Cardiac muscle cell (in vitro differentiated cells and primary cell): ENCODE data around the gene AP4S1. TPM values are rescaled to one million over a fixed set of nuclear protein-coding genes. Genes with fewer than 3 reads are reported as not detected.
"Not testable (repeated sequence)": the region's sequence is repeated elsewhere in the genome, so short reads cannot be mapped to it uniquely, and the experiment has no call there.

ENCODE experiments used
- DNase-seq, 2 donors: peaks; one replicate each; pipeline versions ENCODE4 v3.0.0 to v3.0.0-alpha.2; 2010 to 2017; ENCODE audit warnings: low read depth in 1 of 2, low spot score in 1 of 2
- H3K27ac ChIP-seq: fragments of 200-600 bp; sonication (generic); 2 replicates; pipeline ENCODE4 v1.5.1; 2016
- H3K27me3 ChIP-seq: fragments of 200-600 bp; sonication (generic); 2 replicates; pipeline ENCODE4 v1.6.0; 2016; ENCODE audit warnings: control low read depth
- H3K36me3 ChIP-seq: fragments of 200-600 bp; sonication (generic); 2 replicates; pipeline ENCODE4 v1.5.1; 2016; ENCODE audit warnings: control low read depth
- H3K4me1 ChIP-seq: fragments of 200-600 bp; sonication (generic); 2 replicates; pipeline ENCODE4 v1.8.1; 2017; ENCODE audit warnings: low read depth, mild to moderate bottlenecking, mixed run types
- H3K4me3 ChIP-seq: fragments of 200-600 bp; sonication (generic); 2 replicates; pipeline ENCODE4 v1.5.1; 2016; ENCODE audit warnings: mild to moderate bottlenecking
- H3K9me3 ChIP-seq: fragments of 200-600 bp; sonication (generic); 2 replicates; pipeline ENCODE4 v1.5.1; 2017; ENCODE audit warnings: low read depth, mild to moderate bottlenecking, control low read depth
- polyA plus RNA-seq: library from polyadenylated mRNA; unstranded; fragments of >200 nt; fragmentation: Nextera tagmentation; extraction: Ambion mirVana; gene quantifications from 2 replicates; pipeline ENCODE4 v1.2.1, GENCODE V29; 2016
- total RNA-seq: library from RNA; depleted of rRNA; stranded (reverse); fragments of >200 nt; gene quantifications from 2 replicates; pipeline ENCODE4 v1.2.3, GENCODE V29; 2016
- TF ChIP-seq, protein P1 (sequence below): IDR thresholded peaks from 2 replicates; pipeline ENCODE4 v1.5.1; 2012; ENCODE audit warnings: low read depth, mild to moderate bottlenecking, low read length

The AP4S1 gene
- total and polyA plus RNA-seq, 2 experiments from 2014 or later = 8.2 to 10.5 TPM

DNA sequence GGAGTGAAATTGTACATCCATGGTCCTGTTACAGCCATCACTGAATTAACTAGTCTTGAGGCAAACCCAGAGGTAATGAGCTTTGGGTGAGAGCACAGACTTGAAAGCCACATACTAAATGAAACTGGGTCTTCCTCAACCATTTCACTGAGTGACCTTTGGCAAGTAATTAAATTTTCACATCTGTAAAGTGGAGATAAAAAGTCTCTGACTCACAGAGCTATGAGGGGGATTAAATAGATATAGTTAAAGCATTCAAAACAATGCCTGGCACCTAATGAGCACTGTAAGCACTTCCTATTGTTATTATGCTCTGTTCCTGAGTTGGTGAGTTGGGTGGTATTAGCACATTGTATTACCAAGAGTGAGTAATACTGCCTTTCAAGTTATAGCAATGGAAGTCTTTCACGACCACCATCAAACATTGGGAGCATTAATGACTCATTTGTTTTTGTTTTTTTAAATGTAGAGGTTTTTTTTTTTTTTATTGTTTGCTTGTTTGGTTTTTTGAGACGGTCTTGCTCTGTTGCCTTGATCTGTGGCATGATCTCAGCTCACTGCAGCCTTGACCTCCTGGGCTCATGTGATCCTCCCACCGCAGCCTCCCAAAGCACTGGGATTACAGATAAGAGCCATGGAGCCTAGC lies 13.2 kb downstream of the AP4S1 start:
- Histone ChIP-seq H3K4me3 (no peak overlapping the region), H3K4me1 (peaks cover 15% of the 10 kb centered on the region), H3K36me3 (no peaks in the 10 kb centered on the region), H3K27me3 (no peaks in the 10 kb centered on the region), H3K27ac (no peak overlapping the region), H3K9me3 (no peaks in the 10 kb centered on the region)
- TF ChIP-seq, protein P1, sequence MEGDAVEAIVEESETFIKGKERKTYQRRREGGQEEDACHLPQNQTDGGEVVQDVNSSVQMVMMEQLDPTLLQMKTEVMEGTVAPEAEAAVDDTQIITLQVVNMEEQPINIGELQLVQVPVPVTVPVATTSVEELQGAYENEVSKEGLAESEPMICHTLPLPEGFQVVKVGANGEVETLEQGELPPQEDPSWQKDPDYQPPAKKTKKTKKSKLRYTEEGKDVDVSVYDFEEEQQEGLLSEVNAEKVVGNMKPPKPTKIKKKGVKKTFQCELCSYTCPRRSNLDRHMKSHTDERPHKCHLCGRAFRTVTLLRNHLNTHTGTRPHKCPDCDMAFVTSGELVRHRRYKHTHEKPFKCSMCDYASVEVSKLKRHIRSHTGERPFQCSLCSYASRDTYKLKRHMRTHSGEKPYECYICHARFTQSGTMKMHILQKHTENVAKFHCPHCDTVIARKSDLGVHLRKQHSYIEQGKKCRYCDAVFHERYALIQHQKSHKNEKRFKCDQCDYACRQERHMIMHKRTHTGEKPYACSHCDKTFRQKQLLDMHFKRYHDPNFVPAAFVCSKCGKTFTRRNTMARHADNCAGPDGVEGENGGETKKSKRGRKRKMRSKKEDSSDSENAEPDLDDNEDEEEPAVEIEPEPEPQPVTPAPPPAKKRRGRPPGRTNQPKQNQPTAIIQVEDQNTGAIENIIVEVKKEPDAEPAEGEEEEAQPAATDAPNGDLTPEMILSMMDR = no peak
- peak in 1 of 2 donors; percentile 56 for DNase-seq

DNA sequence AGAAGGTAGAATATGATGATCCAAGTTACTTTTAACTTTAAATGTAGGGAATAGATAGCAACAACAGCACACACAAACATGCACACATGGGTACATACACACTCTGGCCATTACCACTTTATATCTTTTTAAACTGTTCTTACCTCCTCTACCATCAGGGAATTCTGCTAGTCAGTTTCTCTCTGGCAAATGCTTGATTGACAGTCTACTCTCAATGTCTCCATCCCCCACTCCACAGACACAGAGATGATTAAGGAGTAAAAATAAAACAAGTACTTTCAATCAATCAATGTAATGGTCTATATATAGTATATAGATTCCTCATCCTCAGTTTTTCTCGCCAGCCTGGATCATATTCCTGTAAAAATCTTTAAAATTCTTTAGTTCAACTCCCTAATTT lies 16.9 kb downstream of the AP4S1 start:
- no peaks in the 10 kb centered on the region for H3K27me3 ChIP-seq
- H3K4me1 ChIP-seq = peaks cover 15% of the 10 kb centered on the region
- H3K4me3 ChIP-seq = no peak overlapping the region
- TF ChIP-seq, protein P1 = no peak
- H3K9me3 ChIP-seq = no peaks in the 10 kb centered on the region
- DNase-seq = no peak
- H3K36me3 ChIP-seq = no peaks in the 10 kb centered on the region
- peak overlapping the region; percentile 34 for H3K27ac ChIP-seq

DNA sequence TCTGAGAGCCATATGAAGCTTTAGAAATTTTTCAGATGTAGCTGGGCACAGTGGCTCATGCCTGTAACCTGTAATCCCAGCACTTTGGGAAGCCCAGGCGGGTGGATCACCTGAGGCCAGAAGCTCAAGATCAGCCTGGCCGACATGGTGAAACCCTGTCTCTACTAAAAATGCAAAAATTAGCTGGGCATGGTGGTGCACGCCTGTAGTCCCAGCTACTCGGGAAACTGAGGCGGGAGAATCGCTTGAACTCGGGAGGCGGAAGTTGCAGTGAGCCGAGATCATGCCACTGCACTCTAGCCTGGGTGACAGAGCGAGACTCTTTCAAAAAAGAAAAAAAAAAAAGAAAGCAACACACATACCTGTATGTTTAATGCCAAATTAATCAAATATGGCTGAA lies 17.4 kb downstream of the AP4S1 start:
- Histone ChIP-seq H3K4me1 (peaks cover 15% of the 10 kb centered on the region), H3K27ac (peak overlapping the region; percentile 34)
- not testable (repeated sequence) for H3K36me3 ChIP-seq, DNase-seq, H3K27me3 ChIP-seq, H3K4me3 ChIP-seq, H3K9me3 ChIP-seq

DNA sequence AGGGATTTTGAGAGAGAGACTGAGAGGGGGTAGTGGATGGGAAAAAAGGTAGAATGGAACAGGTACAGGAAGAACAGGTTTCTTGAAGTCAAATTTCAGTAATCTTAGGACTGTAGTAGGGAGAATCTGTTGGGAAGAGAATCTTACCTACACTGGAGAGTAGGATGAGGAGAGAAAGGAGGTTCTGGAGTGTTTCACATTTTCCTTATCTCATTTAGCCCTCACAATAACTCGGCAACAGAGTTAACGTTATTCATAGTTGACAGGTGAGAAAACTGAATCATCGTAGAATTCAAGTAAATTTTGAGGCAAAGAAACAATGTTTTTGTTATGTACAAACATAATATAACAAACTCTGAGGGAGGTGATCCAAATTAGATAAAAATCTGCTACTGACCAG lies 17.9 kb downstream of the AP4S1 start:
- no peak overlapping the region for H3K27ac ChIP-seq
- TF ChIP-seq, protein P1 = no peak
- no peak overlapping the region for H3K4me3 ChIP-seq
- DNase-seq = no peak
- H3K36me3 ChIP-seq = no peaks in the 10 kb centered on the region
- peaks cover 15% of the 10 kb centered on the region for H3K4me1 ChIP-seq
- no peaks in the 10 kb centered on the region for H3K9me3 ChIP-seq
- H3K27me3 ChIP-seq = no peaks in the 10 kb centered on the region

DNA sequence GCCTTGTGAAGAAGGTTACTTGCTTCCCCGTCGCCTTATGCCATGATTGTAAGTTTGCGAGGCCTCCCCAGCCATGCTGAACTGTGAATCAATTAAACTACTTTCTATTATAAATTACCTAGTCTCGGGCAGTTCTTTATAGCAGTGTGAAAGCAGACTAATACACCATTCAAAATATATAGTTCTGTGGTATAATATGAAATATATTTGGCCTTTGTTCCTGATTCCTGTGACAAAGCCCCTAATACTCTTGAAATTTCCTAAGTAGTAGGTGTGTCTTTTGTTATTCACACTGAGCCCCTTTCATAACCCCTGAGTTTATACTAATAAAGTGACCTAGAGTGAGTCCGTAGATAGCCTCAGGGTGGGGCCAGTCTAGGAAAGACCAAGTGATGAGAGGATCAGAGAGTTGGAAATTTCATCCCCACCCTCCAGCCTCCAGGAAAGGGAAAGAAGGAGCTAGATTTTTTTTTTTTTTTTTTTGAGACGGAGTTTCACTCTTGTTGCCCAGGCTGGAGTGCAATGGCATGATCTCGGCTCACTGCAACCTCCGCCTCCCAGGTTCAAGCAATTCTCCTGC lies 20.1 kb downstream of the AP4S1 start:
- Histone ChIP-seq H3K4me3 (no peak overlapping the region), H3K4me1 (peaks cover 15% of the 10 kb centered on the region), H3K9me3 (no peaks in the 10 kb centered on the region), H3K27ac (peak overlapping the region; percentile 30), H3K36me3 (no peaks in the 10 kb centered on the region), H3K27me3 (no peaks in the 10 kb centered on the region)
- no peak for DNase-seq
- TF ChIP-seq, protein P1 = no peak

DNA sequence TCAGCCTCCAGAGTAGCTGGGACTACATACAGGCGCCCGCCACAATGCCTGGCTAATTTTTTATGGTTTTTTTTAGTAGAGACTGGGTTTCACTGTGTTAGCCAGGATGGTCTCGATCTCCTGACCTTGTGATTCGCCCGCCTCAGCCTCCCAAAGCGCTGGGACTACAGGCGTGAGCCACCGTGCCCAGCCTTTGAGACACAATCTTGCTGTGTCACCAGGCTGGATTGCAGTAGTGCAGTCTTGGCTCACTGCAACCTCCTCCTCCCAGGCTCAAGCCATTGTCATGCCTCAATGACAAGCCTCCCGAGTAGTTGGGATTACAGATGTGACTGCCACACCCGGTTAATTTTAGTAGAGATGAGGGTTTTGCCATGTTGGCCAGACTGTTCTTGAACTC lies 22.1 kb downstream of the AP4S1 start:
- no peaks in the 10 kb centered on the region for H3K27me3 ChIP-seq
- TF ChIP-seq, protein P1 = no peak
- no peak overlapping the region for H3K27ac ChIP-seq
- no peak for DNase-seq
- H3K4me1 ChIP-seq = peaks cover 10% of the 10 kb centered on the region
- no peaks in the 10 kb centered on the region for H3K9me3 ChIP-seq
- no peak overlapping the region for H3K4me3 ChIP-seq
- no peaks in the 10 kb centered on the region for H3K36me3 ChIP-seq
